ENCODE measurements around the gene GAB4. TPM values are rescaled to one million over a fixed set of nuclear protein-coding genes. Genes with fewer than 3 reads are reported as not detected.

Gene GAB4
- total and polyA plus RNA-seq, 2 of the 13 experiments (the other 11 are each of a cell fraction or from before 2014, with no cell fraction given): not detected

DNA sequence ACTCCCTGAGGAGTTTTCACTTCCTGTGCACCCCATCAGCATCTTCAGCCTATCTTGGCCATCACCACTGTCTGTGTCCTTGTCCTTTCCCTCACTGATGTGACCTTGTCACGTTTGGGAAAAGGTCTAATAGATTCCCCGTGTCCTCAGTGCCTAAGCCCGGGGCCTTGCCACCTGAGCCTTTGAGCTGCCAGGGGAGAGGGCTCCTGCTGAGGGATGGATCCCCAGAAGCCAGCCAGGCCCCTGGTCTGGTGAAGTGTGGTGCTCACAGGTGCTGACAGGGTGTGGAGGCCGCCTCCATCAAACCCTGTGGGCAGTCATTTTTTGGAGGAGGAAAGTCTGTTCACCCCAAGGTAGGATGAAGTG, 47.2 kb downstream of the GAB4 start (continued):
- TF ChIP-seq FOSL2 (CRISPR knock-in tag; IDR thresholded peaks at IDR 0.05): no peak
- TF ChIP-seq, protein P1, sequence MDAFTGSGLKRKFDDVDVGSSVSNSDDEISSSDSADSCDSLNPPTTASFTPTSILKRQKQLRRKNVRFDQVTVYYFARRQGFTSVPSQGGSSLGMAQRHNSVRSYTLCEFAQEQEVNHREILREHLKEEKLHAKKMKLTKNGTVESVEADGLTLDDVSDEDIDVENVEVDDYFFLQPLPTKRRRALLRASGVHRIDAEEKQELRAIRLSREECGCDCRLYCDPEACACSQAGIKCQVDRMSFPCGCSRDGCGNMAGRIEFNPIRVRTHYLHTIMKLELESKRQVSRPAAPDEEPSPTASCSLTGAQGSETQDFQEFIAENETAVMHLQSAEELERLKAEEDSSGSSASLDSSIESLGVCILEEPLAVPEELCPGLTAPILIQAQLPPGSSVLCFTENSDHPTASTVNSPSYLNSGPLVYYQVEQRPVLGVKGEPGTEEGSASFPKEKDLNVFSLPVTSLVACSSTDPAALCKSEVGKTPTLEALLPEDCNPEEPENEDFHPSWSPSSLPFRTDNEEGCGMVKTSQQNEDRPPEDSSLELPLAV (CRISPR knock-in tag; conservative IDR thresholded peaks at IDR 0.05; ENCODE audit: low read depth): no peak

- no peak overlapping the region for H3K9ac ChIP-seq (ENCODE audit: insufficient read depth, low read depth, low read length)
- ATAC-seq: no peak
- BruUV-seq (replicated peaks): no TSS peak
- H3K4me2 ChIP-seq (ENCODE audit: low read depth, low read length): no peak overlapping the region
- CTCF ChIA-PET (ENCODE audit: low intra/inter-chr PET ratio, low total read pairs): no interaction called here
- H2AFZ ChIP-seq (ENCODE audit: low read length): no peak overlapping the region
- WGBS (ENCODE audit: low lambda C conversion rate): 0% methylated on average over 1 of the region's 3 CpGs
- H3K9me3 ChIP-seq (ENCODE audit: low read length): no peaks in the 10 kb centered on the region
- no peaks in the 10 kb centered on the region for H3K4me1 ChIP-seq (ENCODE audit: insufficient read depth, low read length)
- H4K20me1 ChIP-seq (ENCODE audit: insufficient read depth, low read length): no peaks in the 10 kb centered on the region
- intact Hi-C loops (cut with micrococcal nuclease; ENCODE audit: unreplicated experiment): no loop called here
- DNase-seq (ENCODE audit: low spot score): no peak
- peaks cover 4 to 13% of the 10 kb centered on the region in 2 experiments; a peak in 1 of 5 replicates for H3K27me3 ChIP-seq (ENCODE audit: control insufficient read depth in 1 of 2, insufficient read depth in 2 of 2, low read length in 2 of 2)
- H3K36me3 ChIP-seq (replicated peaks in 1 of 2; ENCODE audit: control insufficient read depth in 1 of 2, insufficient read depth in 2 of 2, low read length in 2 of 2): no peaks in the 10 kb centered on the region
- in situ Hi-C loops (cut with HindIII; ENCODE audit: extremely low pct_ligation_motif_present, low pct_unique_long_range_greater_than_20kb): no loop called here
- POLR2A ChIA-PET: no interaction called here
- no peaks in the 10 kb centered on the region for H3K79me2 ChIP-seq (ENCODE audit: insufficient read depth, low read length)
- FAIRE-seq: no peak
- no peak overlapping the region for H3K27ac ChIP-seq (ENCODE audit: extremely low read length, insufficient read depth, low read length)
- no peak overlapping the region for H3K4me3 ChIP-seq (replicated peaks in 1 of 3; ENCODE audit: insufficient read depth in 1 of 3, low read depth in 2 of 3, low read length in 3 of 3)
- TF ChIP-seq, protein P2, sequence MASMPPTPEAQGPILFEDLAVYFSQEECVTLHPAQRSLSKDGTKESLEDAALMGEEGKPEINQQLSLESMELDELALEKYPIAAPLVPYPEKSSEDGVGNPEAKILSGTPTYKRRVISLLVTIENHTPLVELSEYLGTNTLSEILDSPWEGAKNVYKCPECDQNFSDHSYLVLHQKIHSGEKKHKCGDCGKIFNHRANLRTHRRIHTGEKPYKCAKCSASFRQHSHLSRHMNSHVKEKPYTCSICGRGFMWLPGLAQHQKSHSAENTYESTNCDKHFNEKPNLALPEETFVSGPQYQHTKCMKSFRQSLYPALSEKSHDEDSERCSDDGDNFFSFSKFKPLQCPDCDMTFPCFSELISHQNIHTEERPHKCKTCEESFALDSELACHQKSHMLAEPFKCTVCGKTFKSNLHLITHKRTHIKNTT (CRISPR knock-in tag; IDR thresholded peaks at IDR 0.05): no peak
- TF ChIP-seq ZNF510 (CRISPR knock-in tag; IDR thresholded peaks at IDR 0.05; ENCODE audit: low read depth) (no peak), RFX5 (IDR thresholded peaks at IDR 0.05; ENCODE audit: low read depth, low read length) (no peak), NFE2L2 (IDR thresholded peaks at IDR 0.05; ENCODE audit: low read length) (no peak), PAF1 (CRISPR knock-in tag; IDR thresholded peaks at IDR 0.05) (no peak), SMARCE1 (IDR thresholded peaks at IDR 0.05; ENCODE audit: borderline replicate concordance) (no peak), ZNF768 (CRISPR knock-in tag; IDR thresholded peaks at IDR 0.05) (no peak), YEATS4 (CRISPR knock-in tag; IDR thresholded peaks at IDR 0.05; ENCODE audit: borderline replicate concordance) (no peak), LRRFIP1 (CRISPR knock-in tag; conservative IDR thresholded peaks at IDR 0.05) (no peak)
- TF ChIP-seq, protein P3, sequence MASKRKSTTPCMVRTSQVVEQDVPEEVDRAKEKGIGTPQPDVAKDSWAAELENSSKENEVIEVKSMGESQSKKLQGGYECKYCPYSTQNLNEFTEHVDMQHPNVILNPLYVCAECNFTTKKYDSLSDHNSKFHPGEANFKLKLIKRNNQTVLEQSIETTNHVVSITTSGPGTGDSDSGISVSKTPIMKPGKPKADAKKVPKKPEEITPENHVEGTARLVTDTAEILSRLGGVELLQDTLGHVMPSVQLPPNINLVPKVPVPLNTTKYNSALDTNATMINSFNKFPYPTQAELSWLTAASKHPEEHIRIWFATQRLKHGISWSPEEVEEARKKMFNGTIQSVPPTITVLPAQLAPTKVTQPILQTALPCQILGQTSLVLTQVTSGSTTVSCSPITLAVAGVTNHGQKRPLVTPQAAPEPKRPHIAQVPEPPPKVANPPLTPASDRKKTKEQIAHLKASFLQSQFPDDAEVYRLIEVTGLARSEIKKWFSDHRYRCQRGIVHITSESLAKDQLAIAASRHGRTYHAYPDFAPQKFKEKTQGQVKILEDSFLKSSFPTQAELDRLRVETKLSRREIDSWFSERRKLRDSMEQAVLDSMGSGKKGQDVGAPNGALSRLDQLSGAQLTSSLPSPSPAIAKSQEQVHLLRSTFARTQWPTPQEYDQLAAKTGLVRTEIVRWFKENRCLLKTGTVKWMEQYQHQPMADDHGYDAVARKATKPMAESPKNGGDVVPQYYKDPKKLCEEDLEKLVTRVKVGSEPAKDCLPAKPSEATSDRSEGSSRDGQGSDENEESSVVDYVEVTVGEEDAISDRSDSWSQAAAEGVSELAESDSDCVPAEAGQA (IDR thresholded peaks at IDR 0.05; ENCODE audit: low read depth): no peak
- TF ChIP-seq, protein P3 (CRISPR knock-in tag; IDR thresholded peaks at IDR 0.05; ENCODE audit: borderline replicate concordance): no peak
Measured at GRCh38 chr22:16960220-16960883, 47.7 kb downstream of the GAB4 start.

Data from HepG2 (cell line).